Measurements from ENCODE around the gene CAMK2D. TPM values are rescaled to one million over a fixed set of nuclear protein-coding genes. Genes with fewer than 3 reads are reported as not detected.

The CAMK2D gene
- polyA plus RNA-seq, 2 of the 4 experiments (the other 2 are of a cell fraction) = 19.1 to 59.9 TPM

GRCh38 chr4:113616443-113616842 is 145.1 kb downstream of the CAMK2D start:
- no peaks in the 10 kb centered on the region for H3K9me3 ChIP-seq
- POLR2A ChIA-PET = no interaction called here
- CTCF ChIA-PET = no interaction called here

GRCh38 chr4:113614414-113614813 is 147.1 kb downstream of the CAMK2D start:
- Histone ChIP-seq H3K4me3 (no peak overlapping the region), H3K4me2 (no peak overlapping the region), H3K4me1 (peaks cover 35% of the 10 kb centered on the region), H3K9me3 (no peaks in the 10 kb centered on the region), H3K27ac (no peak overlapping the region)
- POLR2A ChIA-PET = no interaction called here
- CTCF ChIA-PET = no interaction called here
- FAIRE-seq (no peak), ATAC-seq (no peak), DNase-seq (ENCODE audit: low read depth in 1 of 2, low spot score in 1 of 2) (no peak)
- 68% methylated on average over 2 of the region's 2 CpGs for WGBS (ENCODE audit: missing lambda C conversion rate)
- no peak for TF ChIP-seq EHMT2 (IDR thresholded peaks at IDR 0.05; ENCODE audit: low read depth)
- no peak for TF ChIP-seq KDM5A (IDR thresholded peaks at IDR 0.05)
- TF ChIP-seq RARB (CRISPR knock-in tag; IDR thresholded peaks at IDR 0.05) = no peak
- TF ChIP-seq PHF8 (IDR thresholded peaks at IDR 0.05; ENCODE audit: borderline replicate concordance, low read depth) = no peak
- TF ChIP-seq TP53 (CRISPR knock-in tag; IDR thresholded peaks at IDR 0.05) = no peak
- TF ChIP-seq FOSL2 (IDR thresholded peaks at IDR 0.05) = no peak
- TF ChIP-seq FOSL2 (CRISPR knock-in tag; IDR thresholded peaks at IDR 0.05) = no peak
- TF ChIP-seq MAX (IDR thresholded peaks at IDR 0.05) = no peak
- no peak for TF ChIP-seq MAFK (IDR thresholded peaks at IDR 0.05; ENCODE audit: partially characterized antibody)

More at GRCh38 chr4:113616443-113616842, 145.1 kb downstream of the CAMK2D start:
- Histone ChIP-seq H3K27ac (no peak overlapping the region), H3K4me2 (no peak overlapping the region), H3K4me3 (no peak overlapping the region), H3K4me1 (peaks cover 35% of the 10 kb centered on the region)
- no peak for TF ChIP-seq MAZ (IDR thresholded peaks at IDR 0.05; ENCODE audit: borderline replicate concordance, low read depth, low read length)
- no peak for TF ChIP-seq RNF2 (IDR thresholded peaks at IDR 0.05; ENCODE audit: borderline replicate concordance, low read depth)
- no peak for TF ChIP-seq EHF (CRISPR knock-in tag; IDR thresholded peaks at IDR 0.05)
- no peak for TF ChIP-seq HOXB13 (CRISPR knock-in tag; IDR thresholded peaks at IDR 0.05; ENCODE audit: low read depth)
- no peak for TF ChIP-seq GATA3 (IDR thresholded peaks at IDR 0.05; ENCODE audit: borderline replicate concordance)
- TF ChIP-seq NFE2L2 (conservative IDR thresholded peaks at IDR 0.05; ENCODE audit: low read length) = no peak
- TF ChIP-seq CTCF (IDR thresholded peaks at IDR 0.05) = no peak
- TF ChIP-seq TFCP2L1 (CRISPR knock-in tag; IDR thresholded peaks at IDR 0.05) = no peak
- TF ChIP-seq EHMT2 (IDR thresholded peaks at IDR 0.05; ENCODE audit: low read depth) = no peak
- TF ChIP-seq CEBPB (IDR thresholded peaks at IDR 0.05) = no peak
- no peak for FAIRE-seq
- no peak for ATAC-seq
- WGBS (ENCODE audit: missing lambda C conversion rate) = 43% methylated on average over 1 of the region's 1 CpG
- DNase-seq (ENCODE audit: low read depth in 1 of 2, low spot score in 1 of 2) = no peak

- no peak for DNase-seq (ENCODE audit: low read depth in 1 of 2, low spot score in 1 of 2)
- no peak overlapping the region for H3K4me3 ChIP-seq
- no peak overlapping the region for H3K27ac ChIP-seq
- peaks cover 30% of the 10 kb centered on the region for H3K4me1 ChIP-seq
- no peak for FAIRE-seq
- 99% methylated on average over 4 of the region's 4 CpGs for WGBS (ENCODE audit: missing lambda C conversion rate)
- no peak overlapping the region for H3K4me2 ChIP-seq
- CTCF ChIA-PET = no interaction called here
- POLR2A ChIA-PET = no interaction called here
- no peaks in the 10 kb centered on the region for H3K9me3 ChIP-seq
- TF ChIP-seq MAFK (IDR thresholded peaks at IDR 0.05; ENCODE audit: partially characterized antibody) (peak; percentile 35), MAX (IDR thresholded peaks at IDR 0.05) (no peak), JUNB (IDR thresholded peaks at IDR 0.05) (no peak), MYC (IDR thresholded peaks at IDR 0.05; ENCODE audit: borderline replicate concordance, low read length) (no peak), NR3C1 (IDR thresholded peaks at IDR 0.05) (no peak), ZC3H11A (IDR thresholded peaks at IDR 0.05) (no peak), HOXB13 (CRISPR knock-in tag; IDR thresholded peaks at IDR 0.05; ENCODE audit: low read depth) (no peak), CBX8 (IDR thresholded peaks at IDR 0.05) (no peak)
- no peak for ATAC-seq
These were observed 148.0 kb downstream of the CAMK2D start for GRCh38 chr4:113613503-113613902.

Measured in A549 (cell line).